Transverse colon (tissue), 3 donors: ENCODE results near the gene SLC6A20.

Experiments
- CTCF ChIP-seq, 5 experiments: fragments of 200-600 bp in 3 of 5; fragments of 450-650 bp in 2 of 5; sonication (generic) in 3 of 5; IDR thresholded peaks; 1 replicate in 2 of 5; 2 replicates in 3 of 5; pipeline ENCODE4 v1.5.1; 2016 to 2017; ENCODE audit warnings: antibody characterized with exemption in 5 of 5, inconsistent platforms in 3 of 5, mild to moderate bottlenecking in 2 of 5, moderate library complexity in 1 of 5
- EP300 ChIP-seq: sonication (generic); formaldehyde crosslinking; IDR thresholded peaks from one replicate; pipeline ENCODE4 v1.6.1; 2017; ENCODE audit warnings: antibody characterized with exemption, low read depth
- POLR2A ChIP-seq: fragments of 450-650 bp; IDR thresholded peaks from one replicate; pipeline ENCODE4 v1.6.1; 2016; ENCODE audit warnings: antibody characterized with exemption, mild to moderate bottlenecking, moderate library complexity

GRCh38 chr3:45790596-45790995, 5.7 kb downstream of the SLC6A20 start:
- TF ChIP-seq EP300 (no peak), CTCF (IDR thresholded peaks at IDR 0.05) (no peak), POLR2A (no peak)
